HepG2 (cell line): ENCODE data around the gene TRIM37. TPM values are rescaled to one million over a fixed set of nuclear protein-coding genes. Genes with fewer than 3 reads are reported as not detected.
A peak's percentile ranks its signal among the peaks of the same experiment; 100 is the strongest.

Experiments used
- CBX5 ChIP-seq: sonication (generic); formaldehyde crosslinking; IDR thresholded peaks from 2 replicates; pipeline ENCODE4 v1.4.0; 2020; ENCODE audit warnings: missing genetic modification reagents, borderline replicate concordance
- CEBPZ ChIP-seq: IDR thresholded peaks from 2 replicates; pipeline ENCODE4 v1.6.1; 2012; ENCODE audit warnings: low read length, improper control_type of control experiment
- ELF1 ChIP-seq: sonication (generic); formaldehyde crosslinking; IDR thresholded peaks from 2 replicates; pipeline ENCODE4 v1.4.0; 2020; ENCODE audit warnings: missing genetic modification reagents
- FOSL2 ChIP-seq: sonication (generic); formaldehyde crosslinking; IDR thresholded peaks from 2 replicates; pipeline ENCODE4 v1.4.0; 2020; ENCODE audit warnings: missing genetic modification reagents
- GTF3A ChIP-seq: sonication (generic); formaldehyde crosslinking; conservative IDR thresholded peaks from 2 replicates; pipeline ENCODE4 v1.4.0; 2020; ENCODE audit warnings: mild to moderate bottlenecking, missing genetic modification reagents
- RBM22 ChIP-seq: fragments of 200-400 bp; formaldehyde crosslinking; optimal IDR thresholded peaks from 2 replicates; pipeline ENCODE3; 2017; ENCODE audit warnings: mild to moderate bottlenecking, low read length, moderate library complexity
- SP4 ChIP-seq: sonication (generic); formaldehyde crosslinking; IDR thresholded peaks from 2 replicates; pipeline ENCODE4 v1.8.1; 2023; ENCODE audit warnings: mild to moderate bottlenecking, missing genetic modification reagents
- TBL1XR1 ChIP-seq: fragments of 150-350 bp; IDR thresholded peaks from 2 replicates; pipeline ENCODE4 v1.6.1; 2014; ENCODE audit warnings: borderline replicate concordance, low read length; ENCODE audit not compliant: partially characterized antibody
- TGIF2 ChIP-seq: IDR thresholded peaks from 2 replicates; pipeline ENCODE4 v1.6.1; 2016; ENCODE audit warnings: control low read depth, missing compliant biosample characterization
- ZBTB38 ChIP-seq: sonication (generic); formaldehyde crosslinking; IDR thresholded peaks from 2 replicates; pipeline ENCODE4 v1.5.1; 2020; ENCODE audit warnings: mild to moderate bottlenecking, missing genetic modification reagents
- ZC3H13 ChIP-seq: sonication (generic); formaldehyde crosslinking; IDR thresholded peaks from 2 replicates; pipeline ENCODE4 v1.8.1; 2023; ENCODE audit warnings: mild to moderate bottlenecking, missing genetic modification reagents, moderate library complexity
- ZFP62 ChIP-seq: sonication (generic); formaldehyde crosslinking; IDR thresholded peaks from 2 replicates; pipeline ENCODE4 v1.4.0; 2020; ENCODE audit warnings: missing genetic modification reagents
- ZNF33A ChIP-seq: sonication (generic); formaldehyde crosslinking; IDR thresholded peaks from 2 replicates; pipeline ENCODE4 v1.5.1; 2020; ENCODE audit warnings: missing genetic modification reagents, mild to moderate bottlenecking, moderate library complexity, borderline replicate concordance
- ZNF740 ChIP-seq: sonication (generic); formaldehyde crosslinking; IDR thresholded peaks from 2 replicates; pipeline ENCODE4 v1.4.0; 2020; ENCODE audit warnings: missing genetic modification reagents
- polyA plus RNA-seq, 8 experiments: library from polyadenylated mRNA; depleted of rRNA in 3 of 8; stranded (reverse) in 7 of 8; unstranded in 1 of 8; fragments of >200 nt; fragmentation: Illumina TruSeq in 4 of 8; extraction: Trizol in 4 of 8; gene quantifications; 2 replicates each; pipeline versions ENCODE4 v1.2.1 to v1.2.3, GENCODE V29; 2011 to 2016; ENCODE audit warnings: low read depth in 4 of 8, missing spikeins in 1 of 8, mixed read lengths in 1 of 8; ENCODE audit not compliant: insufficient read depth in 1 of 8
- total RNA-seq, 5 experiments: library from RNA; depleted of rRNA; stranded (reverse); fragments of >200 nt; fragmentation: Illumina TruSeq; extraction: Trizol; gene quantifications; 2 replicates each; pipeline ENCODE4 v1.2.3, GENCODE V29; 2016; ENCODE audit warnings: low read depth in 1 of 5
- TF ChIP-seq, protein P1 (sequence below): sonication (generic); formaldehyde crosslinking; conservative IDR thresholded peaks from 2 replicates; pipeline ENCODE4 v1.5.0; 2020; ENCODE audit warnings: missing genetic modification reagents
- TF ChIP-seq, protein P2 (sequence below): sonication (generic); formaldehyde crosslinking; IDR thresholded peaks from 2 replicates; pipeline ENCODE4 v1.5.0; 2020; ENCODE audit warnings: missing genetic modification reagents, mild to moderate bottlenecking, borderline replicate concordance
- TF ChIP-seq, protein P3 (sequence below): sonication (generic); formaldehyde crosslinking; IDR thresholded peaks from 2 replicates; pipeline ENCODE4 v1.4.0; 2020; ENCODE audit warnings: mild to moderate bottlenecking, missing genetic modification reagents
- TF ChIP-seq, protein P4 (sequence below): sonication (generic); formaldehyde crosslinking; IDR thresholded peaks from 2 replicates; pipeline ENCODE4 v1.5.1; 2020; ENCODE audit warnings: missing genetic modification reagents, mild to moderate bottlenecking, borderline replicate concordance
- TF ChIP-seq, protein P5 (sequence below): sonication (generic); formaldehyde crosslinking; IDR thresholded peaks from 2 replicates; pipeline ENCODE4 v1.4.0; 2020; ENCODE audit warnings: mild to moderate bottlenecking, missing genetic modification reagents

TRIM37 gene
- total and polyA plus RNA-seq, 2 of the 13 experiments (the other 11 are each of a cell fraction or from before 2014, with no cell fraction given), result 12.4 to 39.1 TPM

- TF ChIP-seq, protein P1, sequence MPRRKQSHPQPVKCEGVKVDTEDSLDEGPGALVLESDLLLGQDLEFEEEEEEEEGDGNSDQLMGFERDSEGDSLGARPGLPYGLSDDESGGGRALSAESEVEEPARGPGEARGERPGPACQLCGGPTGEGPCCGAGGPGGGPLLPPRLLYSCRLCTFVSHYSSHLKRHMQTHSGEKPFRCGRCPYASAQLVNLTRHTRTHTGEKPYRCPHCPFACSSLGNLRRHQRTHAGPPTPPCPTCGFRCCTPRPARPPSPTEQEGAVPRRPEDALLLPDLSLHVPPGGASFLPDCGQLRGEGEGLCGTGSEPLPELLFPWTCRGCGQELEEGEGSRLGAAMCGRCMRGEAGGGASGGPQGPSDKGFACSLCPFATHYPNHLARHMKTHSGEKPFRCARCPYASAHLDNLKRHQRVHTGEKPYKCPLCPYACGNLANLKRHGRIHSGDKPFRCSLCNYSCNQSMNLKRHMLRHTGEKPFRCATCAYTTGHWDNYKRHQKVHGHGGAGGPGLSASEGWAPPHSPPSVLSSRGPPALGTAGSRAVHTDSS (CRISPR knock-in tag), result no peak
- TF ChIP-seq ZBTB38 (peak; percentile 72; the same call in 1 of the 2 replicates), ZC3H13 (CRISPR knock-in tag) (peak; percentile 98), RBM22 (peak; percentile 82), TGIF2 (CRISPR knock-in tag) (peak; percentile 89), ZNF740 (CRISPR knock-in tag) (0 out of 2 replicates have a peak, but pooled peaks have one; percentile 30), GTF3A (CRISPR knock-in tag) (no peak), TBL1XR1 (no peak), FOSL2 (peak; percentile 10; the same call in 1 of the 2 replicates), SP4 (peak; percentile 83), ELF1 (CRISPR knock-in tag) (no peak; the same call in 1 of the 2 replicates), ZFP62 (CRISPR knock-in tag) (no peak), CEBPZ (no peak), CBX5 (no peak), ZNF33A (CRISPR knock-in tag) (no peak)
- TF ChIP-seq, protein P2, sequence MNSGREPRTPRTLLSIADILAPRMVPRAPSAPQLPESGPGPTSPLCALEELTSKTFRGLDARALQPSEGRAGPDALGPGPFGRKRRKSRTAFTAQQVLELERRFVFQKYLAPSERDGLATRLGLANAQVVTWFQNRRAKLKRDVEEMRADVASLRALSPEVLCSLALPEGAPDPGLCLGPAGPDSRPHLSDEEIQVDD, result no peak
- TF ChIP-seq, protein P3, sequence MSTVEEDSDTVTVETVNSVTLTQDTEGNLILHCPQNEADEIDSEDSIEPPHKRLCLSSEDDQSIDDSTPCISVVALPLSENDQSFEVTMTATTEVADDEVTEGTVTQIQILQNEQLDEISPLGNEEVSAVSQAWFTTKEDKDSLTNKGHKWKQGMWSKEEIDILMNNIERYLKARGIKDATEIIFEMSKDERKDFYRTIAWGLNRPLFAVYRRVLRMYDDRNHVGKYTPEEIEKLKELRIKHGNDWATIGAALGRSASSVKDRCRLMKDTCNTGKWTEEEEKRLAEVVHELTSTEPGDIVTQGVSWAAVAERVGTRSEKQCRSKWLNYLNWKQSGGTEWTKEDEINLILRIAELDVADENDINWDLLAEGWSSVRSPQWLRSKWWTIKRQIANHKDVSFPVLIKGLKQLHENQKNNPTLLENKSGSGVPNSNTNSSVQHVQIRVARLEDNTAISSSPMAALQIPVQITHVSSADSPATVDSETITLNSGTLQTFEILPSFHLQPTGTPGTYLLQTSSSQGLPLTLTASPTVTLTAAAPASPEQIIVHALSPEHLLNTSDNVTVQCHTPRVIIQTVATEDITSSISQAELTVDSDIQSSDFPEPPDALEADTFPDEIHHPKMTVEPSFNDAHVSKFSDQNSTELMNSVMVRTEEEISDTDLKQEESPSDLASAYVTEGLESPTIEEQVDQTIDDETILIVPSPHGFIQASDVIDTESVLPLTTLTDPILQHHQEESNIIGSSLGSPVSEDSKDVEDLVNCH (CRISPR knock-in tag), result 0 out of 2 replicates have a peak, but pooled peaks have one; percentile 70
- TF ChIP-seq, protein P4, sequence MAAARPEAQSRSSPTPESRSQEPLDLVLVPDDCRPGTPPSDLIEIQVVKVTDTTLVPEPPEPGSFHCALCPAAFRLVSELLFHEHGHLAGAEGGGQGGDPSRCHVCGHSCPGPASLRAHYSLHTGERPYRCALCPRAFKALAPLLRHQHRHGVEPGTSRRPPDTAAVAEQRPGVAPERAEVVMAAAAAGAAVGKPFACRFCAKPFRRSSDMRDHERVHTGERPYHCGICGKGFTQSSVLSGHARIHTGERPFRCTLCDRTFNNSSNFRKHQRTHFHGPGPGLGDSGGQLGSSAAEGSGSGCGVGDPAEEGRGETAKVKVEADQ (CRISPR knock-in tag), result peak; percentile 94; the same call in 1 of the 2 replicates
- TF ChIP-seq, protein P5, sequence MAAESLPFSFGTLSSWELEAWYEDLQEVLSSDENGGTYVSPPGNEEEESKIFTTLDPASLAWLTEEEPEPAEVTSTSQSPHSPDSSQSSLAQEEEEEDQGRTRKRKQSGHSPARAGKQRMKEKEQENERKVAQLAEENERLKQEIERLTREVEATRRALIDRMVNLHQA, result no peak
Measured at GRCh38 chr17:59106463-59107305, at the start of gene TRIM37 (continued).
